Thoracic aorta (tissue), 2 donors: ENCODE results near the gene SCAF11. TPM values are rescaled to one million over a fixed set of nuclear protein-coding genes. Genes with fewer than 3 reads are reported as not detected.

ENCODE experiments used
- ATAC-seq: fragments of 150-250 bp; one replicate; pipeline ENCODE4 v1.8.0; 2017; ENCODE audit warnings: low read depth; ENCODE audit not compliant: insufficient number of reproducible peaks, low FRiP score
- DNase-seq: peaks from one replicate; pipeline ENCODE4 v3.0.0-alpha.2; 2020; ENCODE audit warnings: low spot score
- H3K27ac ChIP-seq, 2 donors: fragments of 200-600 bp; sonication (generic); 1 replicate in 1 of 2; 2 replicates in 1 of 2; pipeline ENCODE4 v1.5.1; 2016; ENCODE audit warnings: mild to moderate bottlenecking in 2 of 2, moderate library complexity in 2 of 2
- H3K27me3 ChIP-seq: fragments of 200-600 bp; sonication (generic); replicated peaks from 2 replicates; pipeline ENCODE4 v1.6.0; 2016; ENCODE audit warnings: mild to moderate bottlenecking; ENCODE audit not compliant: insufficient read depth
- H3K36me3 ChIP-seq: fragments of 200-600 bp; sonication (generic); one replicate; pipeline ENCODE4 v1.5.1; 2016
- H3K4me1 ChIP-seq, 2 donors: fragments of 200-600 bp; sonication (generic); 1 replicate in 1 of 2; 2 replicates in 1 of 2; pipeline versions ENCODE4 v1.5.1 to v1.6.0; 2016; ENCODE audit warnings: low read depth in 2 of 2, mild to moderate bottlenecking in 1 of 2; ENCODE audit not compliant: control insufficient read depth in 1 of 2
- H3K4me3 ChIP-seq: fragments of 200-600 bp; sonication (generic); 2 replicates; pipeline ENCODE4 v1.5.1; 2016; ENCODE audit warnings: mild to moderate bottlenecking
- H3K9me3 ChIP-seq: fragments of 200-600 bp; sonication (generic); 2 replicates; pipeline ENCODE4 v1.5.1; 2016
- total RNA-seq, 2 donors: library from RNA; depleted of rRNA; stranded (reverse); fragments of >200 nt; gene quantifications; one replicate each; pipeline versions ENCODE4 v1.1.0 to v1.2.3, GENCODE V29; 2016
- TF ChIP-seq, protein P1 (sequence below): fragments of 200-600 bp; sonication (generic); IDR thresholded peaks from one replicate; pipeline ENCODE4 v1.5.1; 2019; ENCODE audit warnings: antibody characterized with exemption

The SCAF11 gene
- total RNA-seq, 2 donors from 2014 or later: 158 to 199 TPM

DNA sequence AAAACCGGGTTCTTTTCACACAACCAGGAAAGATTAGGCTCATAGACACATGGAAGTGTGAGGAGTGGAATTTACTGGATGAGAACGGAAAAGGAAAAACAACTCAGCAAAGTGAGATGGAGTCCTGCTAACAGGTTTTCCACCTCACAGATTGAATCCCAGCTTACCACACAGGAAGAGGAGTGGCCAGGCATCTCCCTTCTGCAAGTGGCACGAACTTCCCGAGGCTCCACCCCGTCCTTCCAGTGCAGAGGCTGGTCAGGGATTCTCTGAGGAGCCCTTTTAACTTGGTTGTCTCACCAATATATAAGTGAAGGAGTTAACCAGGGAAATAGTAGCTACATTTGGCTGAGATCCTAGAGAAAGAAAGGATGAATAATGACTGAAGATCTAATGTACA lies 102.8 kb downstream of the SCAF11 start:
- Histone ChIP-seq H3K9me3 (no peaks in the 10 kb centered on the region), H3K4me1 (no peaks in the 10 kb centered on the region), H3K36me3 (peaks cover 6% of the 10 kb centered on the region), H3K27me3 (no peaks in the 10 kb centered on the region), H3K4me3 (no peak overlapping the region), H3K27ac (no peak overlapping the region)
- ATAC-seq (no peak), DNase-seq (no peak)
- TF ChIP-seq, protein P1, sequence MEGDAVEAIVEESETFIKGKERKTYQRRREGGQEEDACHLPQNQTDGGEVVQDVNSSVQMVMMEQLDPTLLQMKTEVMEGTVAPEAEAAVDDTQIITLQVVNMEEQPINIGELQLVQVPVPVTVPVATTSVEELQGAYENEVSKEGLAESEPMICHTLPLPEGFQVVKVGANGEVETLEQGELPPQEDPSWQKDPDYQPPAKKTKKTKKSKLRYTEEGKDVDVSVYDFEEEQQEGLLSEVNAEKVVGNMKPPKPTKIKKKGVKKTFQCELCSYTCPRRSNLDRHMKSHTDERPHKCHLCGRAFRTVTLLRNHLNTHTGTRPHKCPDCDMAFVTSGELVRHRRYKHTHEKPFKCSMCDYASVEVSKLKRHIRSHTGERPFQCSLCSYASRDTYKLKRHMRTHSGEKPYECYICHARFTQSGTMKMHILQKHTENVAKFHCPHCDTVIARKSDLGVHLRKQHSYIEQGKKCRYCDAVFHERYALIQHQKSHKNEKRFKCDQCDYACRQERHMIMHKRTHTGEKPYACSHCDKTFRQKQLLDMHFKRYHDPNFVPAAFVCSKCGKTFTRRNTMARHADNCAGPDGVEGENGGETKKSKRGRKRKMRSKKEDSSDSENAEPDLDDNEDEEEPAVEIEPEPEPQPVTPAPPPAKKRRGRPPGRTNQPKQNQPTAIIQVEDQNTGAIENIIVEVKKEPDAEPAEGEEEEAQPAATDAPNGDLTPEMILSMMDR: no peak

GRCh38 chr12:45886685-45887084 lies 103.7 kb downstream of the SCAF11 start:
- H3K9me3 ChIP-seq: no peaks in the 10 kb centered on the region
- H3K4me1 ChIP-seq: no peaks in the 10 kb centered on the region
- no peak overlapping the region for H3K4me3 ChIP-seq
- H3K36me3 ChIP-seq: peaks cover 6% of the 10 kb centered on the region
- TF ChIP-seq, protein P1: no peak
- no peaks in the 10 kb centered on the region for H3K27me3 ChIP-seq
- DNase-seq (no peak), ATAC-seq (no peak)
- no peak overlapping the region for H3K27ac ChIP-seq

DNA sequence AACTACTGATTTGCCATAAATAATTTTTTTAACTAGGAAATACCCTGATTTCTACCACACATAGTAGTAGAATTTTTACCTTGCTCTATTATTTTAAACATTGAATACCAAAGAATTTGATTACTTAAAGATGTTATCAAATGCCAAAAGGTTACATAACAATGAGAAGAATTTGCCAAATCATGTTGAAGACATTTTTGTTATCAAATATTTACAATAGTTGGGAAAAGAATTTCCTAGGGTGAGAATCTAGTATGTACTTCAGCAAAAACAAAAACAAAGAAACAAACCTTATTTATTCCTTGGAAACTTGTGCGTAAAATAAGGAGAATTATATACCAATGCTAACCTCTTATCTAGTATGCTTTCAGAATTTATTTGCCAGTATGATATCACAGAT lies 107.2 kb downstream of the SCAF11 start:
- H3K4me1 ChIP-seq: peaks cover 3 to 13% of the 10 kb centered on the region in 2 donors
- peaks cover 6% of the 10 kb centered on the region for H3K36me3 ChIP-seq
- no peak overlapping the region for H3K4me3 ChIP-seq
- ATAC-seq: no peak
- no peaks in the 10 kb centered on the region for H3K9me3 ChIP-seq
- no peaks in the 10 kb centered on the region for H3K27me3 ChIP-seq
- TF ChIP-seq, protein P1: no peak
- no peak overlapping the region for H3K27ac ChIP-seq
- no peak for DNase-seq

GRCh38 chr12:45880533-45880932 lies 109.8 kb downstream of the SCAF11 start:
- H3K4me1 ChIP-seq: peaks cover 5 to 13% of the 10 kb centered on the region in 2 donors

DNA sequence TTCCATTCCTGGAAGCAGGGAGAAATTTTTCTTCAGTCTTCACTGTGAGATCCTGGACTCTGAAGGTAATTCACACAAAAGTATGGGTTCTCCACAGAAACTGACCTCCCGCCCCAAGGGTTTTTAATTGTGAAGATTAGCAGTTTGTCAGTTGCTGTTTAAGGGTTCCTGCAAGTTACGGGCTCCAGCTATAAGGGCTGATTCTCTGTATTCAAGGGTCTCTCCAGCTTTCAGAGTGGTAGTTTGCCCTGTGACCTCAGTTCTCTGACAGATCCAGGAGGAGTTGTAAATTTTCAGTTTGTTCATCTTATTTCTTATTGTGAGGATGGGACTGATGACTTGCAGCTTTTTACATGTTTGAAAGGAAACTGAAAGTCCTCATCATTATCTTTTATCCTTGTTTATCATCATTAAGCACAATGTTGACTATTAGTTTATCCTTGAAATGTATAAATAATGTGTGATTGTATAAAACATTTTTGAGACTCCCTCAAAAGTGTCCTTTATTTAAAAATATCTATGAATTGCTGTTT lies 110.9 kb downstream of the SCAF11 start:
- DNase-seq: no peak
- ATAC-seq: no peak
- H3K4me3 ChIP-seq: no peak overlapping the region
- H3K36me3 ChIP-seq: peaks cover 11% of the 10 kb centered on the region
- H3K27me3 ChIP-seq: no peaks in the 10 kb centered on the region
- TF ChIP-seq, protein P1: no peak
- peak overlapping the region in 1 of 2 donors; percentile 8 for H3K27ac ChIP-seq
- no peaks in the 10 kb centered on the region for H3K9me3 ChIP-seq
- peaks cover 5 to 13% of the 10 kb centered on the region in 2 donors for H3K4me1 ChIP-seq

More at GRCh38 chr12:45880533-45880932, 109.8 kb downstream of the SCAF11 start:
- DNase-seq (no peak), ATAC-seq (no peak)
- Histone ChIP-seq H3K4me3 (no peak overlapping the region), H3K27ac (no peak overlapping the region), H3K9me3 (no peaks in the 10 kb centered on the region), H3K27me3 (no peaks in the 10 kb centered on the region), H3K36me3 (peaks cover 12% of the 10 kb centered on the region)
- TF ChIP-seq, protein P1: no peak
